ENCODE measurements around the gene SLC12A6. TPM values are rescaled to one million over a fixed set of nuclear protein-coding genes. Genes with fewer than 3 reads are reported as not detected.
A peak's percentile ranks its signal among the peaks of the same experiment; 100 is the strongest.

The SLC12A6 gene
- total RNA-seq, 2 experiments from 2014 or later: 30.6 to 31.7 TPM

DNA sequence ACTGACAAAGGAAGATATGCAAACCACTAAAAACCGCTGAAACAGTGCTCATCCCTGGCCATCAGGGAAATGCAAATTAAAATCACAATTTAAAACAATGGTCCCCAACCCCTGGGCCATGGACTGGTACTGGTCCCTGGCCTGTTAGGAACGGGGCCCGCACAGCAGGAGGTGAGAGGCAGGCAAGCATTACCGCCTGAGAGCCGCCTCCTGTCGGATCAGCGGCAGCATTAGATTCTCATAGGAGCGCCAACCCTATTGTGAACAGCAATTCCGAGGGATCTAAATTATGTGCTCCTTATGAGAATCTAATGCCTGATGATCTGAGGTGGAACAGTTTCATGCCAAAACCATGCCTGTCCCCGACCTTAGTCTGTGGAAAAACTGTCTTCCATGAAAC, 14.4 kb downstream of the SLC12A6 start:
- DNase-seq: no peak
- Mint-ChIP-seq H3K27ac (no peak overlapping the region), H3K4me1 (peaks cover 33% of the 10 kb centered on the region), H3K9me3 (no peaks in the 10 kb centered on the region), H3K36me3 (ENCODE audit: low read depth) (peaks cover 6% of the 10 kb centered on the region), H3K27me3 (no peaks in the 10 kb centered on the region), H3K4me3 (no peak overlapping the region)
- POLR2A ChIA-PET: no interaction called here
- CTCF ChIA-PET: no interaction called here

- H3K4me1 Mint-ChIP-seq: peaks cover 26% of the 10 kb centered on the region
- no peak for DNase-seq
- H3K9me3 Mint-ChIP-seq: no peaks in the 10 kb centered on the region
- H3K27me3 Mint-ChIP-seq: no peaks in the 10 kb centered on the region
- peak overlapping the region; percentile 81 for H3K4me3 Mint-ChIP-seq
- ChIA-PET CTCF (interaction anchor here (0.7 to 2.2 kb wide), 6 partner anchors 10 to 118 kb away, joined by 3 to 16 read pairs (median 4); partner anchors contain the start of genes NOP10 and NUTM1), POLR2A (interaction anchor here (1.0 to 2.8 kb wide), 7 partner anchors 11 to 217 kb away, joined by 3 to 25 read pairs (median 4); partner anchors contain the start of genes EMC7, KATNBL1, LPCAT4 and NOP10)
- H3K36me3 Mint-ChIP-seq (ENCODE audit: low read depth): peaks cover 15% of the 10 kb centered on the region
- peak overlapping the region; percentile 60 for H3K27ac Mint-ChIP-seq
Observed at GRCh38 chr15:34318277-34319079, 19.1 kb downstream of the SLC12A6 start.

- peaks cover 22% of the 10 kb centered on the region for H3K4me1 Mint-ChIP-seq
Observed at GRCh38 chr15:34314491-34315490, 22.8 kb downstream of the SLC12A6 start.

GRCh38 chr15:34311563-34311962, 26.0 kb downstream of the SLC12A6 start:
- Mint-ChIP-seq H3K4me3 (no peak overlapping the region), H3K36me3 (ENCODE audit: low read depth) (peaks cover 16% of the 10 kb centered on the region), H3K9me3 (no peaks in the 10 kb centered on the region), H3K27ac (no peak overlapping the region), H3K27me3 (no peaks in the 10 kb centered on the region), H3K4me1 (peaks cover 9% of the 10 kb centered on the region)
- ChIA-PET POLR2A (interaction anchor here (1.2 kb wide), 1 partner anchor 48 kb away, joined by 3 read pairs; no protein-coding TSS in a partner anchor), CTCF (no interaction called here)
- DNase-seq: no peak

More at GRCh38 chr15:34314491-34315490, 22.8 kb downstream of the SLC12A6 start:
- H3K4me3 Mint-ChIP-seq: no peak overlapping the region
- H3K27me3 Mint-ChIP-seq: no peaks in the 10 kb centered on the region
- POLR2A ChIA-PET: interaction anchor here (1.7 to 2.0 kb wide), 2 partner anchors 22 to 23 kb away, joined by 4 to 6 read pairs; partner anchors contain the start of gene SLC12A6
- DNase-seq: no peak
- H3K9me3 Mint-ChIP-seq: no peaks in the 10 kb centered on the region
- H3K36me3 Mint-ChIP-seq (ENCODE audit: low read depth): peaks cover 13% of the 10 kb centered on the region
- CTCF ChIA-PET: interaction anchor here (1.1 kb wide), 1 partner anchor 30 kb away, joined by 4 read pairs; no protein-coding TSS in a partner anchor
- H3K27ac Mint-ChIP-seq: no peak overlapping the region

DNA sequence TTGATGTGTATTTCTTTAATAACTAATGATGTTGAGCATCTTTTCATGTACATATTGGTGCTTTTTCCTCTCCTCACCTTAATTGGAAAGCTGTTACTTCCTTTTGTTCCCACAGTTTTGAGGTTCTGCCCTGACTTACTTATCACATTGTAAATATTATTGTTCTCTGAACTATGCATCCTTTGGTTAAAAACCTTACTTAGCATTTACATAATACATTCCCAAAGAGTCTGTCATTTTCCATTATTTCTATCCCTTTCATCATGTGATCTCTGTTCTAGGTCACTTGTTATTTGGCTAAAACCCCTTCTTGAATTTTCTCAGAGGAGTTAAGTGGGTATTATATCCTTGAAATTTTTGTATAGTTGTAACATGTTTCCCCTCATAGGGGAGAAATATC, 33.0 kb downstream of the SLC12A6 start:
- Mint-ChIP-seq H3K27me3 (no peaks in the 10 kb centered on the region), H3K9me3 (no peaks in the 10 kb centered on the region), H3K4me3 (no peak overlapping the region), H3K4me1 (peaks cover 5% of the 10 kb centered on the region), H3K36me3 (ENCODE audit: low read depth) (peaks cover 3% of the 10 kb centered on the region), H3K27ac (no peak overlapping the region)
- POLR2A ChIA-PET: no interaction called here
- CTCF ChIA-PET: no interaction called here
- DNase-seq: no peak

- H3K27ac Mint-ChIP-seq: no peak overlapping the region
- H3K4me1 Mint-ChIP-seq: no peaks in the 10 kb centered on the region
- no peak for DNase-seq
- H3K4me3 Mint-ChIP-seq: no peak overlapping the region
- no peaks in the 10 kb centered on the region for H3K27me3 Mint-ChIP-seq
- no peaks in the 10 kb centered on the region for H3K36me3 Mint-ChIP-seq (ENCODE audit: low read depth)
- POLR2A ChIA-PET: interaction anchor here (1.0 kb wide), 2 partner anchors 13 to 37 kb away, joined by 3 to 5 read pairs; no protein-coding TSS in a partner anchor
- no peaks in the 10 kb centered on the region for H3K9me3 Mint-ChIP-seq
- CTCF ChIA-PET: interaction anchor here (0.7 kb wide), 1 partner anchor 584 kb away, joined by 4 read pairs; no protein-coding TSS in a partner anchor
Observed at GRCh38 chr15:34301058-34301457, 36.5 kb downstream of the SLC12A6 start.

GRCh38 chr15:34297059-34297458, 40.5 kb downstream of the SLC12A6 start:
- Mint-ChIP-seq H3K4me1 (no peaks in the 10 kb centered on the region), H3K27me3 (no peaks in the 10 kb centered on the region), H3K27ac (no peak overlapping the region), H3K4me3 (no peak overlapping the region), H3K36me3 (ENCODE audit: low read depth) (peaks cover 4% of the 10 kb centered on the region), H3K9me3 (no peaks in the 10 kb centered on the region)
- CTCF ChIA-PET: interaction anchor here (1.4 kb wide), 1 partner anchor 21 kb away, joined by 3 read pairs; no protein-coding TSS in a partner anchor
- POLR2A ChIA-PET: no interaction called here
- no peak for DNase-seq

DNA sequence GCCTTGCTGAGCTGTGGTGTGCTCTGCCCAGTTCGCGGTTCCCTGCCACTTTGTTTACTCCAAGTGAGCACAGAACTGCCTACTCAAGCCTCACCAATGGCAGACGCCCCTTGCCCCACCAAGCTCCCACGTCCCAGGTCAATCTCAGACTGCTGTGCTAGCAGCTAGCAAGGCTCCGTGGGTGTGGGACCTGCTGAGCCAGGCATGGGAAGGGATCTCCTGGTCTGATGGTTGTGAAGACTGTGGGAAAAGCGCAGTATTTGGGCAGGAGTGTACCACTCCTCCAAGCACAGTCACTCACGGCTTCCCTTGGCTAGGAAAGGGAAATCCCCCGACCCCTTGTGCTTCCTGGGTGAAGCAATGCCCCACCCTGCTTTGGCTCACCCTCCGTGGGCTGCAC, 45.0 kb downstream of the SLC12A6 start:
- Mint-ChIP-seq H3K27ac (no peak overlapping the region), H3K4me3 (no peak overlapping the region), H3K27me3 (no peaks in the 10 kb centered on the region), H3K4me1 (no peaks in the 10 kb centered on the region), H3K36me3 (ENCODE audit: low read depth) (peaks cover 5% of the 10 kb centered on the region), H3K9me3 (no peaks in the 10 kb centered on the region)
- DNase-seq: no peak
- CTCF ChIA-PET: no interaction called here
- POLR2A ChIA-PET: no interaction called here

DNA sequence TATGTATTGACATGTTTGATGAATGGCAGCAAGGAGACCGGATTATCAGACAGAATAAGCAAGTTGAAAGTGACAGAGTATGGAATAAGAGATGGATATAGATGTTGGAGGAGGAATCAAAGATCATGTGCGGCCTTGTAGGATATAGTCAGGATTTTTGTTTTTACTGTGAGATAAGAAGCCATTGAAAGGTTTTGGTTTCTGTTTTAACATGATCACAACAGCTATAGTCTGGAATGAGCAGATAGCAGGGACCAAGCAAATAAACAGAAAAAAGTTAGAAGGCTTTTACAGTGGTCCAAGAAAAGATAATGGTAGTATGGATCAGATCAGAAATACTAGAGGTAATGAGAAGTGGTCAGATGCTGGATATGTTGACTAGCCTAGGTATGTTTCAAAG, 52.6 kb downstream of the SLC12A6 start:
- Mint-ChIP-seq H3K4me3 (no peak overlapping the region), H3K27me3 (no peaks in the 10 kb centered on the region), H3K36me3 (ENCODE audit: low read depth) (peaks cover 2% of the 10 kb centered on the region), H3K4me1 (peaks cover 9% of the 10 kb centered on the region), H3K9me3 (no peaks in the 10 kb centered on the region), H3K27ac (no peak overlapping the region)
- DNase-seq: no peak
- ChIA-PET CTCF (no interaction called here), POLR2A (no interaction called here)

- Mint-ChIP-seq H3K36me3 (ENCODE audit: low read depth) (peaks cover 2% of the 10 kb centered on the region), H3K4me3 (no peak overlapping the region), H3K27ac (no peak overlapping the region), H3K9me3 (no peaks in the 10 kb centered on the region), H3K27me3 (no peaks in the 10 kb centered on the region), H3K4me1 (peaks cover 9% of the 10 kb centered on the region)
- CTCF ChIA-PET: no interaction called here
- no peak for DNase-seq
- POLR2A ChIA-PET: no interaction called here
Observed at GRCh38 chr15:34282384-34282783, 55.2 kb downstream of the SLC12A6 start.

GRCh38 chr15:34280193-34280592, 57.4 kb downstream of the SLC12A6 start:
- Mint-ChIP-seq H3K4me3 (no peak overlapping the region), H3K9me3 (no peaks in the 10 kb centered on the region), H3K27me3 (no peaks in the 10 kb centered on the region), H3K36me3 (ENCODE audit: low read depth) (no peaks in the 10 kb centered on the region), H3K4me1 (peaks cover 7% of the 10 kb centered on the region), H3K27ac (no peak overlapping the region)
- ChIA-PET POLR2A (no interaction called here), CTCF (no interaction called here)
- DNase-seq: no peak

- DNase-seq: no peak
- no peaks in the 10 kb centered on the region for H3K27me3 Mint-ChIP-seq
- ChIA-PET POLR2A (no interaction called here), CTCF (no interaction called here)
- H3K36me3 Mint-ChIP-seq (ENCODE audit: low read depth): peaks cover 2% of the 10 kb centered on the region
- H3K4me3 Mint-ChIP-seq: no peak overlapping the region
- H3K9me3 Mint-ChIP-seq: no peaks in the 10 kb centered on the region
- H3K4me1 Mint-ChIP-seq: no peaks in the 10 kb centered on the region
- H3K27ac Mint-ChIP-seq: no peak overlapping the region
Observed at GRCh38 chr15:34279368-34279767, 58.2 kb downstream of the SLC12A6 start.

DNA sequence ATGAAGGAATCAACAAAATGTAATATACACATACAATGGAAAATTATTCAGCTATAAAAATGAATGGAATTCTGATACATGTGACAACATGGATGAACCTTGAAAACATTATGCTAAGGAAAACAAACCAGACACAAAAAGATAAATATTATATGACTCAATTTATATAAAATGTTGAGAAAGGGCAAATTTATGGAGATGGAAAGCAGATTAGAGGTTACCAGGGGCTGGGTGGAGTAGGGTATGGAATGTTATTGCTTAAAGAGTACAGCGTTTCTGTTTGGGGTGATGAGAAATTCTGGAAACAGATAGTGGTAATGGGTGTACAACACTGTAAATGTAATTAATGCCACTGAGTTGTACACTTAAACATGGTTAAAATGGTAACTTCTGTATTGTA, 61.9 kb downstream of the SLC12A6 start:
- Mint-ChIP-seq H3K9me3 (no peaks in the 10 kb centered on the region), H3K27ac (no peak overlapping the region), H3K36me3 (ENCODE audit: low read depth) (peaks cover 15% of the 10 kb centered on the region), H3K27me3 (no peaks in the 10 kb centered on the region), H3K4me3 (no peak overlapping the region), H3K4me1 (no peaks in the 10 kb centered on the region)
- ChIA-PET POLR2A (no interaction called here), CTCF (no interaction called here)
- no peak for DNase-seq

Measured in activated CD4-positive, alpha-beta memory T cell treated with anti-CD3 and anti-CD28 coated beads, Interleukin-2, amount 10 ng/mL, durations not matched to agents 7 days and 5 days (primary cell).